ENCODE data around the gene ONECUT3. TPM values are rescaled to one million over a fixed set of nuclear protein-coding genes. Genes with fewer than 3 reads are reported as not detected.

The ONECUT3 gene
- total RNA-seq, 1 experiment from 2014 or later, result not detected

DNA sequence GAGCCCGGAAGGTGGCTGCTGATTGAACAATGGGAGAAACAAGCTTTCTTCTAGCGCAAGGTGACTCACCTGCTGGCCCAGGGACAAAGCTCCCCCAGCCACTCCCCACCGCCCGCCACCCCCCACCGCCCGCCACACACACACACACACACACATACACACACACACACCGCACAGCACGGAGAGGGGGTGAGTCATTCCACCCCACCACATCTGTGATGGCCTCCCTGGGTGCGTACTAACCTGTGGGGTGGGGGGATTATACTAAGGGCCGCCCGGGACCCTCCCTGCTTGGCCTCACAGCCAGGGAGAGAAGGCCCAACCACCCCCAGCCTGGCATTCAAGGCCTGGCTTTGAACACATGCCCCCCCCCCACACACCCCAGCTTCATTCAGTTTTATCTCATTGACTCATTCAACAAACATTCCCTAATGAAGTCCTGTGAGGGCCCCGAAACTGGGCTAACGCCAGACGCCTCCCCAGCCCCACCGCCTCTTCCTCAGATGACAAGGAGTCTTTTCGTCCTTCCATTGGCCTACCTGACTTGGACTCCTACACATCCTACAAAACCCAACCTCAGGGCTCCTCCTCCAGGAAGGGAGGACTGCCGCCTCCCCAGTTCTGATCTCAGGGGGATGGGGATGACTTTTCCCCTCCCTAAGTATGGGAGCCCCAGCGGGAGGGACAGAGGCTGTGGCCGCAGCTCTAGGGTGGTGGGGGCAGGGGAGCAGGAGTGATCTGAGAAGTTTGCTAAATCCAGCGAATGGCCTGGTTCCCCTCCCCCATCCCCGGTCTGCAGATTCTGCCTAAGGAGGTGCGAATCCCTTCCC, 5.8 kb upstream of the ONECUT3 start:
- Histone ChIP-seq H3K79me2 (ENCODE audit: low read depth) (no peaks in the 10 kb centered on the region), H3F3A (ENCODE audit: insufficient read depth, low read depth) (peaks cover 15% of the 10 kb centered on the region; the same call in 1 of the 2 replicates), H3K4me3 (peak overlapping the region; percentile 71), H3K9me3 (ENCODE audit: insufficient read depth, low read depth) (no peaks in the 10 kb centered on the region), H2AFZ (peak overlapping the region; percentile 75; the same call in 1 of the 2 replicates), H4K20me1 (ENCODE audit: insufficient read depth) (no peaks in the 10 kb centered on the region), H3K4me2 (peak overlapping the region; percentile 87), H3K9me2 (ENCODE audit: insufficient read depth) (no peaks in the 10 kb centered on the region), H3K36me3 (ENCODE audit: low read depth) (no peaks in the 10 kb centered on the region), H3K27ac (peak overlapping the region; percentile 94), H3K4me1 (replicated peaks; ENCODE audit: insufficient read depth) (peaks cover 8% of the 10 kb centered on the region), H3K27me3 (ENCODE audit: insufficient read depth, low read depth) (no peaks in the 10 kb centered on the region)
- intact Hi-C loops (cut with micrococcal nuclease; ENCODE audit: unreplicated experiment), result loop anchor here (5.0 kb wide), 1 partner anchor 90 kb away; no protein-coding TSS in a partner anchor
- no peak for TF ChIP-seq EZH2 (IDR thresholded peaks at IDR 0.05; ENCODE audit: low read depth)
- TF ChIP-seq, protein P1, sequence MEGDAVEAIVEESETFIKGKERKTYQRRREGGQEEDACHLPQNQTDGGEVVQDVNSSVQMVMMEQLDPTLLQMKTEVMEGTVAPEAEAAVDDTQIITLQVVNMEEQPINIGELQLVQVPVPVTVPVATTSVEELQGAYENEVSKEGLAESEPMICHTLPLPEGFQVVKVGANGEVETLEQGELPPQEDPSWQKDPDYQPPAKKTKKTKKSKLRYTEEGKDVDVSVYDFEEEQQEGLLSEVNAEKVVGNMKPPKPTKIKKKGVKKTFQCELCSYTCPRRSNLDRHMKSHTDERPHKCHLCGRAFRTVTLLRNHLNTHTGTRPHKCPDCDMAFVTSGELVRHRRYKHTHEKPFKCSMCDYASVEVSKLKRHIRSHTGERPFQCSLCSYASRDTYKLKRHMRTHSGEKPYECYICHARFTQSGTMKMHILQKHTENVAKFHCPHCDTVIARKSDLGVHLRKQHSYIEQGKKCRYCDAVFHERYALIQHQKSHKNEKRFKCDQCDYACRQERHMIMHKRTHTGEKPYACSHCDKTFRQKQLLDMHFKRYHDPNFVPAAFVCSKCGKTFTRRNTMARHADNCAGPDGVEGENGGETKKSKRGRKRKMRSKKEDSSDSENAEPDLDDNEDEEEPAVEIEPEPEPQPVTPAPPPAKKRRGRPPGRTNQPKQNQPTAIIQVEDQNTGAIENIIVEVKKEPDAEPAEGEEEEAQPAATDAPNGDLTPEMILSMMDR (conservative IDR thresholded peaks at IDR 0.05), result no peak
- BruUV-seq (replicated peaks), result no TSS peak
- DNase-seq, result peak; percentile 83 to 97
- ChIA-PET CTCF (interaction anchor here (0.6 kb wide), 2 partner anchors 71 to 154 kb away, joined by 5 to 7 read pairs; no protein-coding TSS in a partner anchor), POLR2A (ENCODE audit: unreplicated experiment) (interaction anchor here (0.6 to 0.7 kb wide), 4 partner anchors 94 to 1241 kb away, joined by 3 to 14 read pairs (median 4); no protein-coding TSS in a partner anchor)

DNA sequence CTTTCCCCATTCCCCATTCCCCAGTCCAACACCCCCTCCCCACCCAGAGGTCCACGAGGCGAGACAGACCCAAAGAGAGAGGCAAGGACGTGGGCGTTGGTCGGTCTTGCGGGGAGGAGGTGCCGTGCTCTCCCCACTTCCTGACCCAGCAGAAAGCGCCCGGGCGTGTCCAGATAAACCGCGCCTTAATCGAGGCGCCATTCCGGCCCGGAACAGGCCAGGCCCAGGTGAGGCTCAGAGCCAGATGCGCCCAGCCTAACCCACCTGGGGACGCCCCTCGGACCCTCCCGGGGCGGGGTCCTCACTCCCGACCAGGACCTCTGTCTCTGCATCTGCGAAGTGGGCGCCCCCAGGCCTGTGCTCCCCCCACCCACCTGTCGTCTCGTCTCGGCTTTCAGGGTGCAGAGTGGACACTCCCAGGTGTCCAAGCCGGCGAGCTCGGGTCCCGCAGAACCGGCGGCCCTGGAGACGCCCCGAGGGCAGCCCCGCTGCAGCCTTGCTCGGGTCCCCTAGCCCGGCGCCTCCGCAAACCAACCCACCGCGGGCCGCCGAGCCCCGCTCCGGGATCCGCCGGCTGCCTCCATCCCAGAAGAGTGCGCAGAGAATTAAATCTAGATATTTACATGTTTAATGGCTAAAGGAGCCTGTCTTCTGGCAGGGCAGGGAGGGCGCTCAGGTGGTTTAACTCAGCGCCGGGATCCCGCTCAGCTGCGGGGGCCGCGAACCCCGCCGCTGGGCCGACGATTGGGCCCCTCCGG, 5.0 kb upstream of the ONECUT3 start:
- TSS peak; percentile 82 for BruUV-seq (replicated peaks)
- H3K79me2 ChIP-seq (ENCODE audit: low read depth), result no peaks in the 10 kb centered on the region
- H3K4me3 ChIP-seq, result peak overlapping the region; percentile 71
- H3F3A ChIP-seq (ENCODE audit: insufficient read depth, low read depth), result peaks cover 15% of the 10 kb centered on the region; the same call in 1 of the 2 replicates
- H3K9me3 ChIP-seq (ENCODE audit: insufficient read depth, low read depth), result no peaks in the 10 kb centered on the region
- H2AFZ ChIP-seq, result peak overlapping the region; percentile 75
- no peak for DNase-seq
- H3K27ac ChIP-seq, result peak overlapping the region; percentile 94
- POLR2A ChIA-PET (ENCODE audit: unreplicated experiment), result interaction anchor here (0.6 kb wide), 1 partner anchor 95 kb away, joined by 14 read pairs; no protein-coding TSS in a partner anchor
- H3K4me1 ChIP-seq (replicated peaks; ENCODE audit: insufficient read depth), result peaks cover 8% of the 10 kb centered on the region
- no peaks in the 10 kb centered on the region for H3K36me3 ChIP-seq (ENCODE audit: low read depth)
- H3K9me2 ChIP-seq (ENCODE audit: insufficient read depth), result no peaks in the 10 kb centered on the region
- peak overlapping the region; percentile 87 for H3K4me2 ChIP-seq
- no peaks in the 10 kb centered on the region for H3K27me3 ChIP-seq (ENCODE audit: insufficient read depth, low read depth)
- intact Hi-C loops (cut with micrococcal nuclease; ENCODE audit: unreplicated experiment), result loop anchor here (5.0 kb wide), 1 partner anchor 91 kb away; no protein-coding TSS in a partner anchor
- no peaks in the 10 kb centered on the region for H4K20me1 ChIP-seq (ENCODE audit: insufficient read depth)
- TF ChIP-seq, protein P1 (conservative IDR thresholded peaks at IDR 0.05), result no peak
- no peak for TF ChIP-seq EZH2 (IDR thresholded peaks at IDR 0.05; ENCODE audit: low read depth)
- CTCF ChIA-PET, result no interaction called here

DNA sequence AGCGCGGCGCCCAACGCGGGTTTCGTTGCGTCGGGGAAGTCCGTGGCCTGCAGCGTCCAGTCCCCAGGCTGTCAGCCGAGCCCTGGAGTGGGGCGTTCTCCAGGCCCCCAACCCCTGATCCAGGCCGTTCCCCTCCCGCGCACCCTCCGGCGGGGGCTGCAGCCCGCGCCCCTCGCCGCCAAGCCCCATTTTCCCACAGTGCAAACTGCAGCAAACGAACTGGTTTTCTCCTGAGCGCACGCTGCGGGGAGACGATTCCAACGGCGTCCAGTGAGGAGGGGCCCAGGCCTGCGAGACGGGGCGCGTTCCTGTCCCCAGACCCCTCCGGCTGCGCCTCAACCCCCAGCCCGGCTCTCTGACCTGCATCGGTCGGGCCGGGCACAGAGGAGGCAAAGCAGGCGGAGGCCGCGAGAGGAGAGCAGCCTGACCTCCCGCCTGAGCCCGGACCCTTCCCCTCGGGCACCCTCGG, 4.4 kb upstream of the ONECUT3 start:
- TF ChIP-seq EZH2 (IDR thresholded peaks at IDR 0.05; ENCODE audit: low read depth), result no peak
- TF ChIP-seq, protein P1 (conservative IDR thresholded peaks at IDR 0.05), result no peak
- no peaks in the 10 kb centered on the region for H3K27me3 ChIP-seq (ENCODE audit: insufficient read depth, low read depth)
- POLR2A ChIA-PET (ENCODE audit: unreplicated experiment), result no interaction called here
- no peaks in the 10 kb centered on the region for H3K9me2 ChIP-seq (ENCODE audit: insufficient read depth)
- no peaks in the 10 kb centered on the region for H3K9me3 ChIP-seq (ENCODE audit: insufficient read depth, low read depth)
- peak overlapping the region; percentile 75 for H2AFZ ChIP-seq
- no peaks in the 10 kb centered on the region for H4K20me1 ChIP-seq (ENCODE audit: insufficient read depth)
- no TSS peak for BruUV-seq (replicated peaks)
- peaks cover 8% of the 10 kb centered on the region for H3K4me1 ChIP-seq (replicated peaks; ENCODE audit: insufficient read depth)
- H3F3A ChIP-seq (ENCODE audit: insufficient read depth, low read depth), result peaks cover 15% of the 10 kb centered on the region; the same call in 1 of the 2 replicates
- H3K4me2 ChIP-seq, result peak overlapping the region; percentile 87
- H3K79me2 ChIP-seq (ENCODE audit: low read depth), result no peaks in the 10 kb centered on the region
- DNase-seq, result no peak
- intact Hi-C loops (cut with micrococcal nuclease; ENCODE audit: unreplicated experiment), result loop anchor here (5.0 kb wide), 1 partner anchor 92 kb away; no protein-coding TSS in a partner anchor
- H3K36me3 ChIP-seq (ENCODE audit: low read depth), result no peaks in the 10 kb centered on the region
- peak overlapping the region; percentile 94 for H3K27ac ChIP-seq
- H3K4me3 ChIP-seq, result peak overlapping the region; percentile 71
- CTCF ChIA-PET, result no interaction called here

Measured in PC-9 (cell line).